HepG2 (cell line): ENCODE measurements around the gene FBXO8.

Experiments used
- AFF4 ChIP-seq: sonication (generic); formaldehyde crosslinking; IDR thresholded peaks from 2 replicates; pipeline ENCODE4 v1.4.0; 2020; ENCODE audit warnings: missing genetic modification reagents
- ATRX ChIP-seq: sonication (generic); formaldehyde crosslinking; IDR thresholded peaks from 2 replicates; pipeline ENCODE4 v1.4.0; 2020; ENCODE audit warnings: missing genetic modification reagents, borderline replicate concordance
- DPF2 ChIP-seq: sonication (generic); formaldehyde crosslinking; IDR thresholded peaks from 2 replicates; pipeline ENCODE4 v1.4.0; 2020; ENCODE audit warnings: mild to moderate bottlenecking, low read depth, missing genetic modification reagents, borderline replicate concordance
- EED ChIP-seq: sonication (generic); formaldehyde crosslinking; IDR thresholded peaks from 2 replicates; pipeline ENCODE4 v1.5.0; 2020; ENCODE audit warnings: mild to moderate bottlenecking, missing genetic modification reagents
- KDM1A ChIP-seq: IDR thresholded peaks from 2 replicates; pipeline ENCODE4 v1.6.1; 2016; ENCODE audit warnings: missing compliant biosample characterization
- SETDB1 ChIP-seq: sonication (generic); formaldehyde crosslinking; IDR thresholded peaks from 2 replicates; pipeline ENCODE4 v1.5.1; 2020; ENCODE audit warnings: missing genetic modification reagents, mild to moderate bottlenecking, borderline replicate concordance
- TARDBP ChIP-seq: sonication (generic); formaldehyde crosslinking; IDR thresholded peaks from 2 replicates; pipeline ENCODE4 v1.8.0; 2022; ENCODE audit warnings: mild to moderate bottlenecking, missing genetic modification reagents
- ZNF331 ChIP-seq: sonication (generic); formaldehyde crosslinking; IDR thresholded peaks from 2 replicates; pipeline ENCODE4 v1.4.0; 2020; ENCODE audit warnings: missing genetic modification reagents

GRCh38 chr4:174204164-174204831 lies 79.2 kb downstream of the FBXO8 start:
- TF ChIP-seq ATRX (CRISPR knock-in tag): no peak
- no peak for TF ChIP-seq SETDB1
- no peak for TF ChIP-seq AFF4 (CRISPR knock-in tag)
- no peak for TF ChIP-seq TARDBP (CRISPR knock-in tag)
- no peak for TF ChIP-seq ZNF331 (CRISPR knock-in tag)
- no peak for TF ChIP-seq DPF2 (CRISPR knock-in tag)
- TF ChIP-seq EED (CRISPR knock-in tag): no peak
- TF ChIP-seq KDM1A (CRISPR knock-in tag): no peak
